H1 (cell line): ENCODE measurements around the gene AFF1. TPM values are rescaled to one million over a fixed set of nuclear protein-coding genes. Genes with fewer than 3 reads are reported as not detected.

Experiments
- CTCF ChIA-PET: fragments of 300-600 bp; sonication (Branson Sonifier 250); formaldehyde crosslinking; loops from one replicate; lab custom pipeline; 2021; ENCODE audit not compliant: partially characterized antibody; lab: Charles Lee
- POLR2A ChIA-PET: fragments of 300-600 bp; sonication (Branson Sonifier 250); formaldehyde crosslinking; loops from one replicate; lab custom pipeline; 2021; ENCODE audit warnings: inconsistent platforms; ENCODE audit not compliant: partially characterized antibody; lab: Charles Lee
- DNase-seq, 2 experiments: peaks; one replicate each; pipeline versions ENCODE4 v3.0.0 to v3.0.0-alpha.2; 2010 to 2022; ENCODE audit warnings: low spot score in 2 of 2, low read depth in 1 of 2, mixed read lengths in 1 of 2
- FAIRE-seq: peaks from 2 replicates; lab custom pipeline; 2011; peaks lifted over from hg19 to GRCh38; lab: Jason Lieb, UNC
- H2AFZ ChIP-seq: 2 replicates; pipeline ENCODE4 v1.8.1; 2012; ENCODE audit warnings: low read length, inconsistent platforms
- H2AK5ac ChIP-seq: 2 replicates; pipeline ENCODE4 v1.6.1; 2013; ENCODE audit warnings: low read depth, low read length
- H2BK120ac ChIP-seq: replicated peaks from 2 replicates; pipeline ENCODE3; 2013; ENCODE audit warnings: low read depth, low read length, inconsistent platforms
- H2BK12ac ChIP-seq: 2 replicates; pipeline ENCODE4 v1.6.1; 2013; ENCODE audit warnings: low read depth, low read length
- H2BK15ac ChIP-seq: 2 replicates; pipeline ENCODE4 v1.6.1; 2013; ENCODE audit warnings: low read length
- H2BK20ac ChIP-seq: 2 replicates; pipeline ENCODE4 v1.6.1; 2013; ENCODE audit warnings: low read length
- H2BK5ac ChIP-seq: 2 replicates; pipeline ENCODE4 v1.6.1; 2013; ENCODE audit warnings: low read depth, low read length
- H3K14ac ChIP-seq: 2 replicates; pipeline ENCODE4 v1.6.1; 2013; ENCODE audit warnings: inconsistent platforms; ENCODE audit not compliant: insufficient read length
- H3K18ac ChIP-seq: 2 replicates; pipeline ENCODE4 v1.6.1; 2013; ENCODE audit warnings: low read length; ENCODE audit errors: extremely low read depth
- H3K23ac ChIP-seq: 2 replicates; pipeline ENCODE4 v1.6.1; 2013; ENCODE audit warnings: inconsistent platforms; ENCODE audit not compliant: insufficient read length
- H3K23me2 ChIP-seq: 2 replicates; pipeline ENCODE4 v1.6.1; 2013; ENCODE audit warnings: low read depth, low read length
- H3K27ac ChIP-seq: 2 replicates; pipeline ENCODE4 v1.6.1; 2011; ENCODE audit warnings: low read depth, low read length, inconsistent platforms
- H3K27me3 ChIP-seq, 4 experiments: replicated peaks in 1 of 4; 1 replicate in 1 of 4; 2 replicates in 3 of 4; pipeline versions ENCODE4 v1.6.1 to v1.8.1; 2011 to 2013; ENCODE audit warnings: low read length in 3 of 4, mild to moderate bottlenecking in 3 of 4, inconsistent platforms in 2 of 4, mixed read lengths in 2 of 4, moderate library complexity in 1 of 4; ENCODE audit not compliant: control insufficient read depth in 3 of 4, insufficient read depth in 3 of 4; ENCODE audit errors: extremely low read depth in 1 of 4
- H3K36me3 ChIP-seq, 4 experiments: 2 replicates each; pipeline versions ENCODE4 v1.6.1 to v1.8.1; 2011 to 2013; ENCODE audit warnings: mild to moderate bottlenecking in 4 of 4, low read length in 3 of 4, moderate library complexity in 2 of 4, control low read depth in 1 of 4, inconsistent platforms in 1 of 4; ENCODE audit not compliant: insufficient read depth in 4 of 4, control insufficient read depth in 2 of 4
- H3K4ac ChIP-seq: replicated peaks from 2 replicates; pipeline ENCODE3; 2013; ENCODE audit warnings: low read length, low read depth, mixed read lengths, inconsistent platforms; ENCODE audit not compliant: insufficient read length
- H3K4me1 ChIP-seq, 4 experiments: replicated peaks in 1 of 4; 1 replicate in 1 of 4; 2 replicates in 3 of 4; pipeline versions ENCODE4 v1.6.1 to v1.8.1; 2011 to 2013; ENCODE audit warnings: low read length in 3 of 4, inconsistent platforms in 2 of 4, mixed read lengths in 1 of 4; ENCODE audit not compliant: insufficient read depth in 4 of 4, control insufficient read depth in 3 of 4
- H3K4me2 ChIP-seq, 2 experiments: 2 replicates each; pipeline versions ENCODE4 v1.6.1 to v1.8.1; 2011 to 2013; ENCODE audit warnings: low read depth in 2 of 2, low read length in 2 of 2, control low read depth in 1 of 2, inconsistent platforms in 1 of 2, mild to moderate bottlenecking in 1 of 2; ENCODE audit not compliant: insufficient read depth in 1 of 2
- H3K4me3 ChIP-seq, 4 experiments: fragments of 200-600, 300-600 bp in 1 of 4; sonication (generic), shearing (Covaris generic), sonication (Bioruptor Twin) in 1 of 4; 2 replicates each; pipeline versions ENCODE4 v1.5.1 to v1.8.1; 2011 to 2016; ENCODE audit warnings: low read length in 4 of 4, low read depth in 3 of 4, control low read depth in 2 of 4, inconsistent platforms in 2 of 4, mild to moderate bottlenecking in 2 of 4, mixed read lengths in 1 of 4, moderate library complexity in 1 of 4; ENCODE audit not compliant: insufficient read depth in 2 of 4; ENCODE audit errors: extremely low read depth in 1 of 4
- H3K56ac ChIP-seq: replicated peaks from 2 replicates; pipeline ENCODE3; 2013; ENCODE audit warnings: low read depth, mild to moderate bottlenecking, mixed read lengths, low read length, inconsistent platforms; ENCODE audit not compliant: insufficient read length
- H3K79me1 ChIP-seq: 2 replicates; pipeline ENCODE4 v1.6.1; 2013; ENCODE audit warnings: low read depth, low read length, control low read depth
- H3K79me2 ChIP-seq, 2 experiments: 2 replicates each; pipeline versions ENCODE4 v1.6.1 to v1.8.1; 2012 to 2013; ENCODE audit warnings: low read length in 2 of 2, mild to moderate bottlenecking in 2 of 2, inconsistent platforms in 1 of 2; ENCODE audit not compliant: insufficient read depth in 2 of 2, control insufficient read depth in 1 of 2
- H3K9ac ChIP-seq, 4 experiments: replicated peaks in 1 of 4; 1 replicate in 1 of 4; 2 replicates in 3 of 4; pipeline versions ENCODE4 v1.6.1 to v1.8.1; 2011 to 2013; ENCODE audit warnings: low read depth in 3 of 4, low read length in 3 of 4, control low read depth in 2 of 4, mild to moderate bottlenecking in 2 of 4, moderate library complexity in 2 of 4, inconsistent platforms in 1 of 4; ENCODE audit errors: extremely low read depth in 1 of 4
- H3K9me3 ChIP-seq, 2 experiments: 2 replicates each; pipeline versions ENCODE4 v1.6.1 to v1.8.1; 2012 to 2013; ENCODE audit warnings: mild to moderate bottlenecking in 2 of 2, moderate library complexity in 2 of 2, control low read depth in 1 of 2, inconsistent platforms in 1 of 2, low read depth in 1 of 2, low read length in 1 of 2, mixed read lengths in 1 of 2; ENCODE audit not compliant: insufficient read depth in 2 of 2
- H4K20me1 ChIP-seq, 2 experiments: replicated peaks in 1 of 2; 2 replicates each; pipeline versions ENCODE3 to v1.8.1; 2011 to 2013; ENCODE audit warnings: inconsistent platforms in 2 of 2, low read length in 2 of 2, mild to moderate bottlenecking in 1 of 2; ENCODE audit not compliant: insufficient read depth in 2 of 2, control insufficient read depth in 1 of 2
- H4K5ac ChIP-seq: 2 replicates; pipeline ENCODE4 v1.6.1; 2013; ENCODE audit warnings: low read length, low read depth, mixed read lengths, inconsistent platforms; ENCODE audit not compliant: insufficient read length
- H4K8ac ChIP-seq: 2 replicates; pipeline ENCODE4 v1.8.0; 2013; ENCODE audit warnings: mild to moderate bottlenecking, moderate library complexity, low read length, inconsistent platforms; ENCODE audit not compliant: insufficient read depth; ENCODE audit errors: extremely low read depth
- H4K91ac ChIP-seq: replicated peaks from 2 replicates; pipeline ENCODE3; 2013; ENCODE audit warnings: low read length, mixed read lengths, inconsistent platforms; ENCODE audit not compliant: insufficient read length
- ASH2L ChIP-seq: fragments of 200-600, 300-600 bp; sonication (generic); IDR thresholded peaks from one replicate; pipeline ENCODE4 v1.7.1; 2017; ENCODE audit warnings: low read length
- CEBPB ChIP-seq: IDR thresholded peaks from 2 replicates; pipeline ENCODE4 v1.6.1; 2012; ENCODE audit warnings: low read depth, low read length
- GABPA ChIP-seq: IDR thresholded peaks from 2 replicates; pipeline ENCODE4 v1.6.1; 2011; ENCODE audit warnings: mild to moderate bottlenecking, low read length, moderate library complexity, borderline replicate concordance; ENCODE audit not compliant: insufficient read depth
- GTF2F1 ChIP-seq: IDR thresholded peaks from 2 replicates; pipeline ENCODE4 v1.6.1; 2012; ENCODE audit warnings: low read depth, low read length, improper control_type of control experiment, borderline replicate concordance
- MAFK ChIP-seq: IDR thresholded peaks from 2 replicates; pipeline ENCODE4 v1.6.1; 2012; ENCODE audit warnings: low read depth, mild to moderate bottlenecking, improper control_type of control experiment, low read length
- PHF8 ChIP-seq: fragments of 200-600 bp; sonication (generic); conservative IDR thresholded peaks from 2 replicates; pipeline ENCODE4 v1.7.1; 2012; ENCODE audit warnings: low read depth, mild to moderate bottlenecking, inconsistent platforms, low read length, moderate library complexity
- RAD21 ChIP-seq, 2 experiments: IDR thresholded peaks in 1 of 2; conservative IDR thresholded peaks in 1 of 2; 2 replicates each; pipeline ENCODE4 v1.6.1; 2011; ENCODE audit warnings: low read depth in 2 of 2, low read length in 2 of 2, improper control_type of control experiment in 1 of 2, inconsistent platforms in 1 of 2, mild to moderate bottlenecking in 1 of 2, moderate library complexity in 1 of 2
- RNF2 ChIP-seq: fragments of 200-900, 300-1000 bp; sonication (generic); IDR thresholded peaks from 2 replicates; pipeline ENCODE4 v1.7.1; 2016; ENCODE audit warnings: borderline replicate concordance, low read depth, mild to moderate bottlenecking, antibody characterized with exemption, low read length; ENCODE audit not compliant: poor library complexity, severe bottlenecking; ENCODE audit errors: missing control alignments
- WGBS, 2 experiments: shearing (Covaris generic) in 1 of 2; methylation state at CpG; one replicate each; pipeline versions ENCODE4 v1.1.6 to v1.1.7; 2013 to 2015; ENCODE audit warnings: low lambda C conversion rate in 2 of 2, mixed read lengths in 2 of 2, inconsistent platforms in 1 of 2, low coverage in 1 of 2, missing lambda C conversion rate in 1 of 2; ENCODE audit not compliant: insufficient replicate concordance in 2 of 2, insufficient coverage in 1 of 2, insufficient read length in 1 of 2; ENCODE audit errors: extremely low coverage in 1 of 2, missing lambda C conversion rate in 1 of 2; 5-methylcytosine and 5-hydroxymethylcytosine counted together
- polyA plus RNA-seq, 7 experiments: library from polyadenylated mRNA; depleted of rRNA in 3 of 7; stranded (reverse) in 5 of 7; unstranded in 2 of 7; fragments of >200 nt in 5 of 7; fragments of 200-250 nt in 2 of 7; gene quantifications; 1 replicate in 5 of 7; 2 replicates in 1 of 7; 4 replicates in 1 of 7; pipeline versions ENCODE4 v1.2.1 to v1.2.3, GENCODE V29; 2011 to 2013; ENCODE audit warnings: missing spikeins in 2 of 7, mixed read lengths in 2 of 7
- total RNA-seq: library from RNA; stranded (reverse); fragmentation: NEBNext Ultra II Directional; extraction: Animal tissue kit (Norgen Biotek cat#: 25700); gene quantifications from 2 replicates; pipeline ENCODE4 v1.2.1, GENCODE V29; 2021

AFF1 gene
- total and polyA plus RNA-seq, 2 of the 8 experiments (the other 6 are each of a cell fraction or from before 2014, with no cell fraction given), result 14.8 to 85.5 TPM

DNA sequence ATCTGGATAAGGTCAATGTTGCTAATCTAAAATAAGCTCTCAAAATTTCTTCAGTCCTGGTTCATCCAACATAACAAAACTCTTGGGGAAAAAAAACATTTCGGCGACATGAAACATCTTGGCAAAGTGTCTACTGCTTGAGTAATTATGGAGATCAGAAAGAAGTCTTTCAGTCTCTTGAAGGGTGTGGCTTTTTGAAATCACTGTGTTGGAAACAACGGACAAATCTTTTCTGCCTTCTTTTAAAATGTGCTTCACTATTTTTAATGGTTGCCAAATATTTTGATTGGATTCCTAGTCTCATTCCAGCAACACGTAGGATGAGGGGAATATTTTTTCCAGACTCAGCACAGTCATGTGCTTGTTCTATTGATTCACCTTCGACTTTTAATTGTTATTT is 147.0 kb downstream of the AFF1 start:
- ChIA-PET CTCF (no interaction called here), POLR2A (no interaction called here)
- Histone ChIP-seq H3K18ac (no peak overlapping the region), H3K4ac (no peak overlapping the region), H3K79me2 (peaks cover 0 to 60% of the 10 kb centered on the region in 2 experiments; a peak in 3 of 4 replicates), H2BK120ac (no peak overlapping the region), H3K27me3 (no peaks in the 10 kb centered on the region), H3K9ac (no peak overlapping the region), H2BK5ac (no peak overlapping the region), H3K27ac (no peak overlapping the region), H3K36me3 (peaks cover 0 to 14% (median 1%) of the 10 kb centered on the region in 4 experiments; a peak in 1 of 8 replicates), H3K4me1 (peaks cover 0 to 5% (median 1%) of the 10 kb centered on the region in 4 experiments; a peak in 2 of 7 replicates), H3K23me2 (0 out of 2 replicates have a peak, but pooled peaks cover under 1% of the 10 kb centered on the region), H3K79me1 (peaks cover 7% of the 10 kb centered on the region), H2BK12ac (no peak overlapping the region), H4K5ac (no peak overlapping the region), H3K56ac (no peak overlapping the region), H3K14ac (no peak overlapping the region), H3K23ac (no peak overlapping the region), H3K4me3 (no peak overlapping the region), H4K8ac (no peak overlapping the region), H2AK5ac (no peak overlapping the region), H3K9me3 (no peaks in the 10 kb centered on the region), H2BK15ac (no peak overlapping the region), H3K4me2 (no peak overlapping the region), H2BK20ac (no peak overlapping the region), H2AFZ (no peak overlapping the region), H4K91ac (no peak overlapping the region), H4K20me1 (peaks cover 2% of the 10 kb centered on the region in 2 experiments)
- no peak for DNase-seq
- WGBS, 2 experiments, result 90% methylated on average over 5 of the region's 5 CpGs; no CpG with 5 or more reads in 1 of the 2 experiments
- FAIRE-seq, result no peak
- TF ChIP-seq RAD21 (IDR thresholded peaks at IDR 0.05 in 1 of 2, conservative IDR thresholded peaks at IDR 0.05 in 1 of 2; ENCODE audit: low read depth in 2 of 2, low read length in 2 of 2), result no peak
- TF ChIP-seq PHF8, result no peak
- no peak for TF ChIP-seq MAFK
- TF ChIP-seq RNF2, result no peak
- TF ChIP-seq CEBPB, result no peak
- no peak for TF ChIP-seq GABPA
- no peak for TF ChIP-seq ASH2L
- TF ChIP-seq GTF2F1, result no peak
